ENCODE data around the gene ARIH1. TPM values are rescaled to one million over a fixed set of nuclear protein-coding genes. Genes with fewer than 3 reads are reported as not detected.

Gene ARIH1
- total RNA-seq, 1 experiment from 2014 or later: 84.1 TPM

- no peaks in the 10 kb centered on the region for H4K20me1 ChIP-seq (ENCODE audit: insufficient read depth, low read depth, low read length)
- H3K4me1 ChIP-seq (ENCODE audit: low read length): no peaks in the 10 kb centered on the region
- peaks cover 92% of the 10 kb centered on the region for H3K79me2 ChIP-seq (ENCODE audit: low read length)
- no peak overlapping the region for H3K9ac ChIP-seq (ENCODE audit: low read length)
- peaks cover 57% of the 10 kb centered on the region for H3K36me3 ChIP-seq (ENCODE audit: insufficient read depth, low read length)
- H3K27ac ChIP-seq (ENCODE audit: low read length): no peak overlapping the region
- DNase-seq: no peak
- H3K9me2 ChIP-seq (replicated peaks; ENCODE audit: insufficient read depth, low read length): no peaks in the 10 kb centered on the region
- no peak overlapping the region for H2AFZ ChIP-seq (ENCODE audit: low read length)
- peaks cover 19% of the 10 kb centered on the region for H3K9me3 ChIP-seq (ENCODE audit: low read length)
- no peaks in the 10 kb centered on the region for H3K27me3 ChIP-seq (ENCODE audit: low read length)
- H3K4me2 ChIP-seq (ENCODE audit: low read depth, low read length, poor library complexity, severe bottlenecking): no peak overlapping the region
- H3K4me3 ChIP-seq (ENCODE audit: low read length): no peak overlapping the region
These were observed 61.8 kb downstream of the ARIH1 start for GRCh38 chr15:72535911-72536310.

- no peak overlapping the region for H3K4me2 ChIP-seq (ENCODE audit: low read depth, low read length, poor library complexity, severe bottlenecking)
- H3K27ac ChIP-seq (ENCODE audit: low read length): no peak overlapping the region
- H3K4me1 ChIP-seq (ENCODE audit: low read length): no peaks in the 10 kb centered on the region
- no peak for DNase-seq
- H3K27me3 ChIP-seq (ENCODE audit: low read length): no peaks in the 10 kb centered on the region
- no peak overlapping the region for H3K9ac ChIP-seq (ENCODE audit: low read length)
- no peaks in the 10 kb centered on the region for H4K20me1 ChIP-seq (ENCODE audit: insufficient read depth, low read depth, low read length)
- no peak overlapping the region for H2AFZ ChIP-seq (ENCODE audit: low read length)
- peaks cover 94% of the 10 kb centered on the region for H3K79me2 ChIP-seq (ENCODE audit: low read length)
- no peaks in the 10 kb centered on the region for H3K9me2 ChIP-seq (replicated peaks; ENCODE audit: insufficient read depth, low read length)
- peaks cover 62% of the 10 kb centered on the region for H3K36me3 ChIP-seq (ENCODE audit: insufficient read depth, low read length)
- H3K9me3 ChIP-seq (ENCODE audit: low read length): peaks cover 22% of the 10 kb centered on the region
- no peak overlapping the region for H3K4me3 ChIP-seq (ENCODE audit: low read length)
These were observed 62.4 kb downstream of the ARIH1 start for GRCh38 chr15:72536506-72536905.

- Histone ChIP-seq H4K20me1 (ENCODE audit: insufficient read depth, low read depth, low read length) (no peaks in the 10 kb centered on the region), H3K9me2 (replicated peaks; ENCODE audit: insufficient read depth, low read length) (no peaks in the 10 kb centered on the region), H3K9me3 (ENCODE audit: low read length) (peaks cover 22% of the 10 kb centered on the region), H3K27ac (ENCODE audit: low read length) (no peak overlapping the region), H3K4me2 (ENCODE audit: low read depth, low read length, poor library complexity, severe bottlenecking) (no peak overlapping the region), H3K79me2 (ENCODE audit: low read length) (peaks cover 93% of the 10 kb centered on the region), H3K4me3 (ENCODE audit: low read length) (no peak overlapping the region), H2AFZ (ENCODE audit: low read length) (no peak overlapping the region), H3K27me3 (ENCODE audit: low read length) (no peaks in the 10 kb centered on the region), H3K36me3 (ENCODE audit: insufficient read depth, low read length) (peaks cover 52% of the 10 kb centered on the region), H3K4me1 (ENCODE audit: low read length) (no peaks in the 10 kb centered on the region), H3K9ac (ENCODE audit: low read length) (no peak overlapping the region)
- no peak for DNase-seq
These were observed 64.8 kb downstream of the ARIH1 start for GRCh38 chr15:72538931-72539330.

- H3K9me3 ChIP-seq (ENCODE audit: low read length): peaks cover 22% of the 10 kb centered on the region
- no peaks in the 10 kb centered on the region for H4K20me1 ChIP-seq (ENCODE audit: insufficient read depth, low read depth, low read length)
- H3K4me1 ChIP-seq (ENCODE audit: low read length): no peaks in the 10 kb centered on the region
- peaks cover 94% of the 10 kb centered on the region for H3K79me2 ChIP-seq (ENCODE audit: low read length)
- no peak overlapping the region for H2AFZ ChIP-seq (ENCODE audit: low read length)
- no peaks in the 10 kb centered on the region for H3K27me3 ChIP-seq (ENCODE audit: low read length)
- H3K9me2 ChIP-seq (replicated peaks; ENCODE audit: insufficient read depth, low read length): no peaks in the 10 kb centered on the region
- H3K4me3 ChIP-seq (ENCODE audit: low read length): no peak overlapping the region
- H3K27ac ChIP-seq (ENCODE audit: low read length): no peak overlapping the region
- H3K9ac ChIP-seq (ENCODE audit: low read length): no peak overlapping the region
- H3K4me2 ChIP-seq (ENCODE audit: low read depth, low read length, poor library complexity, severe bottlenecking): no peak overlapping the region
- H3K36me3 ChIP-seq (ENCODE audit: insufficient read depth, low read length): peaks cover 45% of the 10 kb centered on the region
- DNase-seq: no peak
These were observed 66.6 kb downstream of the ARIH1 start for GRCh38 chr15:72540606-72541237.

- Histone ChIP-seq H3K27me3 (ENCODE audit: low read length) (no peaks in the 10 kb centered on the region), H3K9ac (ENCODE audit: low read length) (no peak overlapping the region), H3K4me1 (ENCODE audit: low read length) (no peaks in the 10 kb centered on the region), H2AFZ (ENCODE audit: low read length) (no peak overlapping the region), H3K4me3 (ENCODE audit: low read length) (no peak overlapping the region), H3K36me3 (ENCODE audit: insufficient read depth, low read length) (peaks cover 39% of the 10 kb centered on the region), H3K9me3 (ENCODE audit: low read length) (peaks cover 22% of the 10 kb centered on the region), H3K4me2 (ENCODE audit: low read depth, low read length, poor library complexity, severe bottlenecking) (no peak overlapping the region), H4K20me1 (ENCODE audit: insufficient read depth, low read depth, low read length) (no peaks in the 10 kb centered on the region), H3K9me2 (replicated peaks; ENCODE audit: insufficient read depth, low read length) (no peaks in the 10 kb centered on the region), H3K79me2 (ENCODE audit: low read length) (peaks cover 94% of the 10 kb centered on the region), H3K27ac (ENCODE audit: low read length) (no peak overlapping the region)
- DNase-seq: no peak
These were observed 67.5 kb downstream of the ARIH1 start for GRCh38 chr15:72541674-72542073.

GRCh38 chr15:72545156-72545555 is 71.0 kb downstream of the ARIH1 start:
- DNase-seq: no peak
- H3K9me3 ChIP-seq (ENCODE audit: low read length): peaks cover 8% of the 10 kb centered on the region; the same call in 1 of the 2 replicates
- H3K9me2 ChIP-seq (replicated peaks; ENCODE audit: insufficient read depth, low read length): no peaks in the 10 kb centered on the region
- no peak overlapping the region for H3K9ac ChIP-seq (ENCODE audit: low read length)
- H4K20me1 ChIP-seq (ENCODE audit: insufficient read depth, low read depth, low read length): no peaks in the 10 kb centered on the region
- H3K36me3 ChIP-seq (ENCODE audit: insufficient read depth, low read length): peaks cover 25% of the 10 kb centered on the region
- H3K79me2 ChIP-seq (ENCODE audit: low read length): peaks cover 90% of the 10 kb centered on the region
- no peaks in the 10 kb centered on the region for H3K27me3 ChIP-seq (ENCODE audit: low read length)
- no peaks in the 10 kb centered on the region for H3K4me1 ChIP-seq (ENCODE audit: low read length)
- H2AFZ ChIP-seq (ENCODE audit: low read length): no peak overlapping the region
- no peak overlapping the region for H3K4me3 ChIP-seq (ENCODE audit: low read length)
- H3K27ac ChIP-seq (ENCODE audit: low read length): no peak overlapping the region
- H3K4me2 ChIP-seq (ENCODE audit: low read depth, low read length, poor library complexity, severe bottlenecking): no peak overlapping the region

GRCh38 chr15:72554471-72555425 is 80.6 kb downstream of the ARIH1 start:
- H4K20me1 ChIP-seq (ENCODE audit: insufficient read depth, low read depth, low read length): no peaks in the 10 kb centered on the region
- H3K27ac ChIP-seq (ENCODE audit: low read length): no peak overlapping the region
- H3K9ac ChIP-seq (ENCODE audit: low read length): no peak overlapping the region
- H3K9me3 ChIP-seq (ENCODE audit: low read length): no peaks in the 10 kb centered on the region
- peaks cover 94% of the 10 kb centered on the region for H3K79me2 ChIP-seq (ENCODE audit: low read length)
- no peak overlapping the region for H3K4me2 ChIP-seq (ENCODE audit: low read depth, low read length, poor library complexity, severe bottlenecking)
- peaks cover 21% of the 10 kb centered on the region; the same call in 1 of the 2 replicates for H3K36me3 ChIP-seq (ENCODE audit: insufficient read depth, low read length)
- H2AFZ ChIP-seq (ENCODE audit: low read length): no peak overlapping the region
- no peaks in the 10 kb centered on the region for H3K27me3 ChIP-seq (ENCODE audit: low read length)
- H3K9me2 ChIP-seq (replicated peaks; ENCODE audit: insufficient read depth, low read length): no peaks in the 10 kb centered on the region
- H3K4me1 ChIP-seq (ENCODE audit: low read length): no peaks in the 10 kb centered on the region
- H3K4me3 ChIP-seq (ENCODE audit: low read length): no peak overlapping the region
- DNase-seq: no peak

GRCh38 chr15:72559781-72560180 is 85.7 kb downstream of the ARIH1 start:
- H4K20me1 ChIP-seq (ENCODE audit: insufficient read depth, low read depth, low read length): no peaks in the 10 kb centered on the region
- no peaks in the 10 kb centered on the region for H3K9me2 ChIP-seq (replicated peaks; ENCODE audit: insufficient read depth, low read length)
- no peaks in the 10 kb centered on the region for H3K4me1 ChIP-seq (ENCODE audit: low read length)
- peaks cover 90% of the 10 kb centered on the region for H3K79me2 ChIP-seq (ENCODE audit: low read length)
- H3K36me3 ChIP-seq (ENCODE audit: insufficient read depth, low read length): peaks cover 47% of the 10 kb centered on the region; the same call in 1 of the 2 replicates
- no peak overlapping the region for H3K27ac ChIP-seq (ENCODE audit: low read length)
- H3K9ac ChIP-seq (ENCODE audit: low read length): no peak overlapping the region
- no peak overlapping the region for H3K4me2 ChIP-seq (ENCODE audit: low read depth, low read length, poor library complexity, severe bottlenecking)
- H3K9me3 ChIP-seq (ENCODE audit: low read length): no peaks in the 10 kb centered on the region
- DNase-seq: no peak
- no peak overlapping the region for H3K4me3 ChIP-seq (ENCODE audit: low read length)
- H2AFZ ChIP-seq (ENCODE audit: low read length): no peak overlapping the region
- H3K27me3 ChIP-seq (ENCODE audit: low read length): no peaks in the 10 kb centered on the region

All from Karpas-422 (cell line).